22Rv1 (cell line): ENCODE results near the gene WASHC2A.
"Not testable (repeated sequence)": the region's sequence is repeated elsewhere in the genome, so short reads cannot be mapped to it uniquely, and the experiment has no call there.

Source experiments
- H3K27ac ChIP-seq: fragments of 450-650 bp; 2 replicates; pipeline ENCODE4 v1.5.1; 2017
- CTCF ChIP-seq: fragments of 450-650 bp; IDR thresholded peaks from 2 replicates; pipeline ENCODE4 v1.5.1; 2017; ENCODE audit warnings: mild to moderate bottlenecking
- ZFX ChIP-seq: fragments of 450-650 bp; IDR thresholded peaks from 2 replicates; pipeline ENCODE4 v1.6.1; 2017; ENCODE audit warnings: antibody characterized with exemption, borderline replicate concordance

Gene WASHC2A, protein sequence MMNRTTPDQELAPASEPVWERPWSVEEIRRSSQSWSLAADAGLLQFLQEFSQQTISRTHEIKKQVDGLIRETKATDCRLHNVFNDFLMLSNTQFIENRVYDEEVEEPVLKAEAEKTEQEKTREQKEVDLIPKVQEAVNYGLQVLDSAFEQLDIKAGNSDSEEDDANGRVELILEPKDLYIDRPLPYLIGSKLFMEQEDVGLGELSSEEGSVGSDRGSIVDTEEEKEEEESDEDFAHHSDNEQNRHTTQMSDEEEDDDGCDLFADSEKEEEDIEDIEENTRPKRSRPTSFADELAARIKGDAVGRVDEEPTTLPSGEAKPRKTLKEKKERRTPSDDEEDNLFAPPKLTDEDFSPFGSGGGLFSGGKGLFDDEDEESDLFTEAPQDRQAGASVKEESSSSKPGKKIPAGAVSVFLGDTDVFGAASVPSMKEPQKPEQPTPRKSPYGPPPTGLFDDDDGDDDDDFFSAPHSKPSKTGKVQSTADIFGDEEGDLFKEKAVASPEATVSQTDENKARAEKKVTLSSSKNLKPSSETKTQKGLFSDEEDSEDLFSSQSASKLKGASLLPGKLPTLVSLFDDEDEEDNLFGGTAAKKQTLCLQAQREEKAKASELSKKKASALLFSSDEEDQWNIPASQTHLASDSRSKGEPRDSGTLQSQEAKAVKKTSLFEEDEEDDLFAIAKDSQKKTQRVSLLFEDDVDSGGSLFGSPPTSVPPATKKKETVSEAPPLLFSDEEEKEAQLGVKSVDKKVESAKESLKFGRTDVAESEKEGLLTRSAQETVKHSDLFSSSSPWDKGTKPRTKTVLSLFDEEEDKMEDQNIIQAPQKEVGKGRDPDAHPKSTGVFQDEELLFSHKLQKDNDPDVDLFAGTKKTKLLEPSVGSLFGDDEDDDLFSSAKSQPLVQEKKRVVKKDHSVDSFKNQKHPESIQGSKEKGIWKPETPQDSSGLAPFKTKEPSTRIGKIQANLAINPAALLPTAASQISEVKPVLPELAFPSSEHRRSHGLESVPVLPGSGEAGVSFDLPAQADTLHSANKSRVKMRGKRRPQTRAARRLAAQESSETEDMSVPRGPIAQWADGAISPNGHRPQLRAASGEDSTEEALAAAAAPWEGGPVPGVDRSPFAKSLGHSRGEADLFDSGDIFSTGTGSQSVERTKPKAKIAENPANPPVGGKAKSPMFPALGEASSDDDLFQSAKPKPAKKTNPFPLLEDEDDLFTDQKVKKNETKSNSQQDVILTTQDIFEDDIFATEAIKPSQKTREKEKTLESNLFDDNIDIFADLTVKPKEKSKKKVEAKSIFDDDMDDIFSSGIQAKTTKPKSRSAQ (N-terminal part only)

GRCh38 chr10:50067546-50068351 is at the start of gene WASHC2A:
Gene WASHC2A (plus strand): TSS chr10:50067954. CDS start chr10:50068006, 52 bp downstream.
- H3K27ac ChIP-seq: not testable (repeated sequence)

DNA sequence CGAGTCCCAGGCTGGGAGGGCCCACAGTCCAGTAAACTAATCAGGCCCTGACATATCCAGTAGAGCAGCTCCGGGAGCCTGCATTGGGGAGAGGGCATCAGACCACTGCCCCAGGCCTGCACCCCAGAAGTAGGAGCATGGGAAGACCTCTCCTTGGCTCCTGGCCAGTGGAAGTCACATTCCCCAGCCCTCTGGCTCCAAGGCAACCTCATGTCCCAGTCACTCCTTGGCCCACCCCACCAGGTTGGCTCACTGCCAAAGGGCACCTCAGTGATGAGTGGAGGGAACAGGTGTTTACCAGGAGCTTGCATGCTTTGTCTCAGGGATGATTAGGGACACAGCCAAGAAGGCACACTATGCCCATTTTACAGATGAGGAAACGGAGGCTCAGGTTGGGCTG is 48.5 kb upstream of the WASHC2A start:
- not testable (repeated sequence) for H3K27ac ChIP-seq

DNA sequence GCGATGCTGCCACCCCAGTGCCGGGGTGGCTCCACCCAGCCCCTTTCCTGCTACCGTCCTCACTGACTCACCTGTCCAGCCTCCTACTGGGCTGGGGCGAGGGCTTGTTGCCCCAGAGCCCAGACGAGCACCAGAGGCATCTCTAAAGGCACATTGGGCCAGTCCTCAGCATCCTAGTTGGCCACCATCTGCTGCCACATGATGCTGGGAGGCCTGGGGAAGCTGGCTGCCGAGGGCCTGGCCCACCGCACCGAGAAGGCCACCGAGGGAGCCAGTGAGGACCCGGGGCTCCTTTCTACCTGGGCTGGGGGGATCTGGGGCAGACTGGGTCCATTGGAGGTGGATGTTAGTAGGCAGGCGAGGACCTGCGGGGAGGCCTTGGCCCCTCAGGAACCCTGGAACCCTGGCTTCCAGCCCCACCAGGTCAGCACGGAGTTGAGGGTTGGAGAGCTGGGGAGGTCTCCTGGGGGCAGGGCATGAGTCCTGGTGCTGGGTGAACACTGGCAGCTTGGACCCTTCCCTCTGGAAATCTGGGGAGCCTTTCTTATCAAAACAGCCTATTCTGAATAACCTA is 47.2 kb upstream of the WASHC2A start:
- not testable (repeated sequence) for H3K27ac ChIP-seq

GRCh38 chr10:50021646-50022045 is 46.1 kb upstream of the WASHC2A start:
- no peak overlapping the region for H3K27ac ChIP-seq
- TF ChIP-seq CTCF (no peak), ZFX (no peak)

DNA sequence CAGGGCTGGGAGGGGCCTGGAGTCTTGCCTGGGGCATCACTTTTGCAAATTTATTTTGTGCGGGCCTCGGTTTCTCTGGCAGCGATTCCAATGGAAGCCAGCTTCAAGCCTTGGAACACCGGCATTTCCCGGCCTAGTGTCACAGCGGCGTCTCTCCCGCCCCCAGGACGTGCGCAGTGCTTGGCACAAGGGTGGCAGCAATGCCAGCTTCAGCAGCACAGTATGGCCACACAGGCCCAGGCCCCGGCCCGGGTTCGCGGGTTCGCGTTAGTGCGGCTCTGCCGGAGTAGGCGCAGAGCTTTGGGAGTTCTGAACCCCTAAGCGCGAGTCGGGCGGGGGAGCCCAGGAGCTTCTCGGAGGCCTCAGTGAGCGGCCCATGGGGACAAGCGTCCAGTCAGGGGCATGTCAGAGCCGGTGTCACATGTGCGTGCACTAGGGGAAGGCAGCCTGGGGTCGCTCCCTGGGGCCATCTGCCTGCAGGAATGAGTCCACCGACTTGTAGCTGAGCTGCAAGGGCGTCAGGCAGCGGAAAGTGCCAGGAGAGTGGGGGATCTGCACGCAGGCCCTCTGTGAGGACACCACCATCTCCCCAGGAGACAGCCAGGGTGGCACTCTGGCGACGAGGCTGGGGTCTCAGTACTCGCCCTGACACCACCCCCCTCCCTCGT is 42.9 kb upstream of the WASHC2A start:
- H3K27ac ChIP-seq: not testable (repeated sequence)

DNA sequence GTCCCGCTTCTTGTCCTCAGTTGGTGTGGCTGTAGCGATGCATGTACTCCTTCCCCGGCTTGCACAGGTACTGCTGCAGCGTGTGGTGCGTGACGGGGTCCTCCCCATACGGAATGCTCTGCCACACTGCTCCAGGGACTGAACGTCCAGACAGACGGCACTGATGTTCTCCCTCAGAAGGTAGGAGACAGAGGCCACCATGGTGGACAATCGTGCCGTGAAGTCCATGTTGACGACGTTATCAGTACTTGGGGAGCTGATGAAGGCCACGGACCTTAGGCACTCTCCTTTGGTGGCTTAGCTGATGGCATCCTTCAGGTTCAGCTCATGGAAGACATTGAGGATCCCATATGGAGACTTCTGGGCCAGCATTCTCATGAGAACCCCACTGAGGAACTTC is 42.1 kb upstream of the WASHC2A start:
- H3K27ac ChIP-seq: no peak overlapping the region
- TF ChIP-seq CTCF (no peak), ZFX (no peak)

DNA sequence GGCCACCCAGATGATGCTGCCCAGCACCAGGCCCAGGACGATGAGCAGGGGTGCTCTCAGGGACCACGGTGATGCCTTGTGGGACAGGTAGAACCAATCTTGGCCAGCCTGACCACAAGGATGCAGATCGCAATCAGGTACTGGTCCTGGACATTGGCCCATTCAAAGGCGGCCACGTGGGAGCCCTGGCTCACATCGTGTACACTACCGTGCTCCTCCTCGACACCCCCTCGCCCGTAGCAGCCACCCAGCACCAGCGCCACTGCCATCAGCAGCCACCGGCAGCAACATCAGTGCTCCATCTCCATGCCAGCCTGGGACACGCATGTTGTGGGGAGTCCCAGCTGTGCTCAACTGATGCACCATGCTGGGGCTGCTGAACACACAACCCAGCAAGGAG is 40.6 kb upstream of the WASHC2A start:
- TF ChIP-seq CTCF: no peak
- TF ChIP-seq ZFX: no peak
- no peak overlapping the region for H3K27ac ChIP-seq

GRCh38 chr10:50033481-50033880 is 34.3 kb upstream of the WASHC2A start:
- TF ChIP-seq CTCF: no peak
- no peak for TF ChIP-seq ZFX
- no peak overlapping the region for H3K27ac ChIP-seq

- not testable (repeated sequence) for H3K27ac ChIP-seq
These were observed 32.4 kb upstream of the WASHC2A start for GRCh38 chr10:50035337-50035736.
